HT-29 (cell line): ENCODE measurements around the gene SSX3. TPM values are rescaled to one million over a fixed set of nuclear protein-coding genes. Genes with fewer than 3 reads are reported as not detected.
"Not testable (repeated sequence)": the region's sequence is repeated elsewhere in the genome, so short reads cannot be mapped to it uniquely, and the experiment has no call there.

Experiments used
- DNase-seq: peaks from one replicate; pipeline ENCODE4 v3.0.0-alpha.2; 2015; ENCODE audit warnings: low spot score
- small RNA-seq: library from RNA; depleted of rRNA; stranded (forward); fragments of <200 nt; gene quantifications from one replicate; pipeline ENCODE3, GENCODE V24; 2014
- total RNA-seq: library from RNA; depleted of rRNA; stranded (reverse); fragments of >200 nt; shearing (Covaris generic); gene quantifications from 2 replicates; pipeline ENCODE4 v1.2.3, GENCODE V29; 2014; rRNA removed

SSX3 gene, protein sequence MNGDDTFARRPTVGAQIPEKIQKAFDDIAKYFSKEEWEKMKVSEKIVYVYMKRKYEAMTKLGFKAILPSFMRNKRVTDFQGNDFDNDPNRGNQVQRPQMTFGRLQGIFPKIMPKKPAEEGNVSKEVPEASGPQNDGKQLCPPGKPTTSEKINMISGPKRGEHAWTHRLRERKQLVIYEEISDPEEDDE
- not detected in 2 replicates for total RNA-seq

- not testable (repeated sequence) for DNase-seq
These were observed at the start of gene SSX3 for GRCh38 chrX:48356315-48357094. Gene SSX3 (minus strand): TSS chrX:48356703. CDS start chrX:48355249, 1,454 bp downstream.

GRCh38 chrX:48397825-48398224 lies 41.3 kb upstream of the SSX3 start:
- peak; percentile 0 for DNase-seq

DNA sequence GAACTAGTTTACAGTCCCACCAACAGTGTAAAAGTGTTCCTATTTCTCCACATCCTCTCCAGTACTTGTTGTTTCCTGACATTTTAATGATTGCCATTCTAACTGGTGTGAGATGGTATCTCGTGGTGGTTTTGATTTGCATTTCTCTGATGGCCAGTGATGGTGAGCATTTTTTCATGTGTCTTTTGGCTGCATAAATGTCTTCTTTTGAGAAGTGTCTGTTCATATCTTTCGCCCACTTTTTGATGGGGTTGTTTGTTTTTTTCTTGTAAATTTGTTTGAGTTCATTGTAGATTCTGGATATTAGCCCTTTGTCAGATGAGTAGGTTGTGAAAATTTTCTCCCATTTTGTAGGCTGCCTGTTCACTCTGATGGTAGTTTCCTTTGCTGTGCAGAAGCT lies 40.4 kb upstream of the SSX3 start:
- not testable (repeated sequence) for DNase-seq

DNA sequence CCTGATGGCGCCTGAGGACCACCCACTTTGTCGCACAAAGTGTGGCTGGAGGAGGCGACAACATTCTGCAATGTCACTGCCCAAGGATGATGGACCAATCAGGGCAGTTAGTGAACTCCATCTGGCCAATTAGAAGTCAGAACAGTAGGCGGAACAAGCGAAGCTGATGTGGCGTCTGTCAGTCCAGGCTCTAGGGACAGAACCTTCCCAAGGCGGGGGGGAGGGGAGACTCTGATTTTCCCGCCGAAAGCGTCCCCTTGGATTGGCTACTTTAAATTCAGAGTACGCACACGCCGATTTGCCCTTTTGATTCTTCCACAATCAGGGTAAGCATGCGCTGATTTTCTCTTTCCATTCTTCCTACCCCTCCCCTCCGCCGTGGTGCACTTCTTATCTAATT lies 26.7 kb upstream of the SSX3 start, which contains the start of gene SSX4:
SSX4 (plus strand) TSS at position 301 of the 400 bp plus-strand sequence. CDS start 515 bp downstream, outside the sequence.
- DNase-seq = not testable (repeated sequence)

- not testable (repeated sequence) for DNase-seq
These were observed 13.9 kb upstream of the SSX3 start for GRCh38 chrX:48370408-48370807.

- DNase-seq = not testable (repeated sequence)
These were observed 11.4 kb upstream of the SSX3 start for GRCh38 chrX:48367717-48368408.

DNA sequence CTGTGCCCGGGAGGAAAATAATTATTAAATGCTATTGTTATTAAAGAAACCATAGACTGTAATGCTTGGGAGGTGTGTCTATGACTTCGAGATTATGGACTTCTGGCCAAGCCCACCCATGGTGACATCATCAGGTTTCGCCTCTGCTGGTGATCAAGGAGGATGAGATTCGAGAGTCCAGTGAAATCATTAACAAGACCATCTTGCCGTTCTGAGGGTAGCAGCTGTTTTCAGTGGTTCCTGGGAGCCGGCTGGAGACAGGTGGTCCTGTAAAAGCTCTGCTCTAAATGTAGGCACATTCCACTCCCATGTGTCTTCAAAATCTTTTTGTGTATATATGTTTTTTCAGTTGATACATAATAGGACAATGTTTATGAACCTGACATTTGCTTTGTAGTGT lies 2.8 kb upstream of the SSX3 start:
- DNase-seq = not testable (repeated sequence)

DNA sequence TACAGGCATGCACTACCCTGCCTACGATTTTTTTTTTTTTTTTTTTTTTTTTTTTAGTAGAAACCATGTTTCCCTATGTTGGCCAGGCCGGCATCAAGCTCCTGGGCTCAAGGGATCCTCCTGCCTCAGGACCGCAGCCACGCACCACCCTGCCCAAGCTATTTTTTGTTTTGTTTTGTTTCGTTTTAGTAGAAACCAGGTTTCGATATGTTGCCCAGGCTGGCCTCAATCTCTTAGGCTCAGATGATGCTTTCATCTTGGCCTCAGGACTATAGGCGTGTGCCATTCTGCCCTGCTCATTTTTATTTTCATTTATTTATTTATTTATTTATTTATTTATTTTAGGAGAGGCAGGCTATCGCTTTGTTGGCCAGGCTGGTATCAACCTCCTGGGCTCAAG lies 1.2 kb upstream of the SSX3 start:
- DNase-seq = no peak

DNA sequence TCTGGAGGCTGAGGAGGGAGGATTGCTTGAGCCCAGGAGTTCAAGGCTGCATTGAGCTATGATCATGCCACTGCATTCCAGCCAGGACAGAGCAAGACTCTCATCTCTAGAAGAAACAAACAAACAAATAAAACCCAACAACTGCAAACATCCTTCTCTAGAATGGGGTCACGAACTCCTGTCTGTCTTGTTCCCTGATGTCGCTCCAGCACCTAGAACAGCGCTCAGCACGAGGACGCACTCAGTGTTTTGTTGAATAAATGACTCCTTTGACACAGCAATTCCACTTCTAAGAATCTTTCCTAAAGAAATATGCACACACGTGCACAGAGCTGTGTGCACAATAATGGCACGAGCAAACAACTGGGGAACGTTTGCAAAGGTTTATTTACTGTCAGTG lies 10.4 kb downstream of the SSX3 start:
- DNase-seq = not testable (repeated sequence)

DNA sequence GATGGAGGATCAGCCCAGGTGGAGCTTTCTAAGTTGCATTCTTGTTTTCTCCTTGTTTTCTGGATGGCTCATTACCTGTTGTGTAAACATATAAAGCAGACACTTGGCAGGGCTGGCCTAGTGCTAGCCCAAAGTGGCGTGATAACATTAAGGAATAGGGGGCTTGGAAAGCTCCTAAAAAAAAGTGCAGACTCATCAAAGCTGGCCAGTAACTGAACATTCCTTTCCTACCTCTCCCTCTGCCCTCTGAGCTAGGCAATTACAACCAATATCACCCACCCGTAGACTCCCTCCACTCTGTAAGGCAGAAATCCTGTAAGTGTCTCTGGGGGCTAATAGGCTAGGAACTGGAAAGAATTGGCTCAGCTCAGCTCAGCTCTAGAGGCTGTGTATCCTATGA lies 42.5 kb downstream of the SSX3 start:
- DNase-seq = not testable (repeated sequence)

DNA sequence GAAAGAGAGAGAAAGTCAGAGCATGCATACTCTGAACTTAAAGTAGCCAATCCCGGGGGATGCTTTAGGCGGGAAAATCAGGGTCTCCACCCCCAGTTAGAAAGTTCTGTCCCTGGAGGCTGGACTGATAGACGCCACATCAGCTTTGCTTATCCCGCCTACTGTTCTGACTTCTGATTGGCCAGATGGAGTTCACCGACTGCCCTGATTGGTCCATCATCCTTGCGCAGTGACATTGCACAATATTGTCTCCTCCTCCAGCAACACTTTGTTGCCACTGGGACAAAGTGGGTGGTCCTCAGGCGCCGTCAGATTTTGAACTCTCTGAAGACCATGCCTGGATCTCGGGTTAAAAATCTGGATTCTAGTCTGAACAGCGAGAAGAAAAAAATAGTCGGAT lies 50.3 kb downstream of the SSX3 start:
- no peak for DNase-seq

Small RNA genes lying within 50 kb of the gene (small RNA-seq; reads per million reads assigned to genes)
- gene AL606490.7 (not detected), gene AL606490.9 (not detected)

Other genes with a start within 250 kb of the SSX3 start
- gene SPACA5B, start 226.1 kb downstream of the SSX3 start, total RNA-seq = not detected in 2 replicates
- gene SSX5, start 159.9 kb downstream of the SSX3 start, total RNA-seq = not detected in 2 replicates
- not detected in 2 replicates for gene SSX1, start 101.3 kb downstream of the SSX3 start, total RNA-seq
- gene SSX4, start 26.8 kb upstream of the SSX3 start, total RNA-seq = not detected in 2 replicates
- not detected in 2 replicates for gene SSX4B, start 55.3 kb upstream of the SSX3 start, total RNA-seq
- gene SLC38A5, start 113.6 kb upstream of the SSX3 start, total RNA-seq = 103 and 136 TPM in 2 replicates
- 102 and 118 TPM in 2 replicates for gene FTSJ1, start 119.5 kb upstream of the SSX3 start, total RNA-seq
- gene PORCN, start 152.3 kb upstream of the SSX3 start, total RNA-seq = 6.5 and 8.7 TPM in 2 replicates
- gene EBP, start 165.1 kb upstream of the SSX3 start, total RNA-seq = 285 and 311 TPM in 2 replicates
- 5.6 and 10.5 TPM in 2 replicates for gene TBC1D25, start 183.0 kb upstream of the SSX3 start, total RNA-seq
- 134 and 135 TPM in 2 replicates for gene RBM3, start 217.8 kb upstream of the SSX3 start, total RNA-seq
- gene WDR13, start 240.8 kb upstream of the SSX3 start, total RNA-seq = 120 and 165 TPM in 2 replicates